NCI-H2227 (cell line): ENCODE measurements around the gene MAPK9.

Experiments used
- DNase-seq: peaks from one replicate; lab custom pipeline; 2025; ENCODE audit not compliant: unreplicated experiment; lab: John Stamatoyannopoulos, UW

Gene MAPK9

DNA sequence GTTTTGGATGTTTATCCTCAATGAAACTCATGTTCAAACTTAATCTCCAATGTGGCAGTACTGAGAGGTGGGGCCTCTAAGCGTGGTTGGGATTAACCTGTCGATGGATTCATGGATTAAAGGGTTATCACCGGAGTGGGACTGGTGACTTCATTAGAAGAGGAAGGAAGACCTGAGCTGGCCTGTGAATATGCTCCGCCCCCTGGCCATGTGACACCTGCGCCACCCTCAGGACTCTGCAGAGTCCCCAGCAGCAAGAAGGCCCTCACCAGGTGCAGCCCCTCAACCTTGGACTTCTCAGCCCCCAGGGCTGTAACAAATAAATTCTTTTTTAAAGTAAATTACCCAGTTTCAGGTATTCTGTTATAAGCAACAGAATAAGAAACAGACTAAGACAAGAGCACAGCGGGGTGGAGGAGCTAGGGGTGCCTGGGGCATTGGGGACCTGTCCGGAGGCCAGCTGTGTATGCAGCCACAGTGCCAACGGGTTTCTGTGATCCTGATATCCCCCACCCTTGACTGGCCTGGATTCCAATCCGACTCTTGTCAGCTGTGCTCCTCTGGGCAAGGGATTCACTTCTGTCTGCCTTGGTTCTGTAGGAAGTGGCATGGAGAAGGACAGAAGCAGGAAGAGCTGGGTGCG, 3.2 kb upstream of the MAPK9 start:
- DNase-seq: no peak

DNA sequence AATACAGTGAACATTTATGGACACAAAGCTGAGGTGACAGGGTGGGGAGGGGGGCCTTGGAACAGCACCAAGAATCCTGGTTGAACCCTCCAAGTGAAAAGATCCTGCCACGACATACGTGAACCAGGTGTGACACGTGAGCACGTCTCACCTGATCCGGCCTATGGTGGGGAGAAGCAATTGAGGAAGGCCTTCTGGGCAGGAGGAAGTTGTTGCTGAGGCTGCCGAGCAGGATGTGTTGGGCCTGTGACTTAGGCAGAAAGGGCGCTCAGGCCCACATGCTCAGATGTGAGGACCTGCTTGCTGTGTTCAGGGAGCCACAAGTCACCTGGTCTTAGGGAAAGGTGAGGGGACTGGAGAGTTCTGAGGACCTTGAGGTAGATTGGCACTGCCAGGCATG, 2.5 kb upstream of the MAPK9 start:
- DNase-seq: no peak

DNA sequence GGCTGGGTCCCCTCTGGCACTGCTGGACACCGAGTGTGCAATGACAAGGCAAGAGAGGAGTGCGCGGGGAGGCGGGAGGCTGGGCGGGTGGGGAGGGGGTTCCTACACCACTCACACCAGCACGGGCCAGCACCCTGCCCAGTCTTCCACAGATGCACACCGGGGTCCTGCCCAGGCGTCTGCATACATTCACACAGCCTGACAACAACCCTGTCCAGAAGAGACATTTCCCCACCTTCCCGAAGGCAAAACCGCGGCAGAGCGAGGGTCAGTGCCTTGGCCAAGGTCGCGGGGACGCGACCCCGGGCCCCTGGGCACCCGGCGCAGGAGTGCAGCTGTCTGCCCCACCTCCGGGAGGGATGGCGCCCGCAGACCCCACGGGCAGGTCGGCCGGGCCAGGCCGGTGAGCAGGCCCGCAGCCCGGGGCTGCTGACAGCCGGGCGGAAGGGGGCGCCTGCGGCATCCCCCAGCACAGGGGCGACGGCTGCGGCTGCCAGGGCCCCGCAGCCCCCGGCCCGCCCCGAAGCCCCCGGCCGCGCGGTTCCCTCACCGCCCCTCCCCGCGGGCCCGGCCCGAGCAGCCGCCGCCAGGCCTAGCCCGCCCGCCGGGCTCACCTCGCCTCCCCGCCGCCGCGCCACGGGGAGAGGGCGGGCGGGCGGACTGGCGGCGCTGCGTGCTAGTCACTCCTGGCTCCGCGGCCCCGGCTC, 496 bp downstream of the MAPK9 start:
- peak; percentile 67 for DNase-seq

DNA sequence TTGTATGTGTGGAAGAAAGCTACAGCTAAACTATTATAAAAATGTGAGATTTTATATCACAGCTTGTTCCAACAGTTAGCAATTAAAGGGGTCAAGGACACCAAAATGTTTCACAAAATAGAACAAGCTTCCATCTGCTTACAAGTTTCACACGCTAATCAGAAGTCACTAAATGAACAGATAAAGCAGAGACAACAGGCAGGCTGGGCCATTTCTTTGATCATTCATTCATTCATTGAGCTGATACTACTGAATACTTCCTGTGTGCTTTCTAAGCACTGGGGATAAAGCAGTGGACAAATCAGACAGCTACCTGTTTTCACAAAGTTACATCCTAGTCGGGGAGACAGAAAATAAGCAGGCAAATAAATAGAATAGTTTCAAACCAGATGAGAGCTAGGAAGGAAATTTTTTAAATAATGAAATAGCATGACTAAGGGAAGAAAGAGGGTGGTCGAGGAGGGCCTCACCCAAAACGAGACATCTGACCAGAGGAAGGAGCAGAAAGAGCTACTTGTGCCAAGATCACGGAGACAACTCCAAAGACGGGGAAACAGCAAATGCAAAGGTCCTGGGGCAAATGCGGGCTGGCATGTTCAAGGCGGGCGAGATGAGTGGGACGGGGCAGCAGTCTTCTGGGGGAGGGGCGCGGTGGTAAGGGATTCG, 1.2 kb downstream of the MAPK9 start:
- DNase-seq: no peak

DNA sequence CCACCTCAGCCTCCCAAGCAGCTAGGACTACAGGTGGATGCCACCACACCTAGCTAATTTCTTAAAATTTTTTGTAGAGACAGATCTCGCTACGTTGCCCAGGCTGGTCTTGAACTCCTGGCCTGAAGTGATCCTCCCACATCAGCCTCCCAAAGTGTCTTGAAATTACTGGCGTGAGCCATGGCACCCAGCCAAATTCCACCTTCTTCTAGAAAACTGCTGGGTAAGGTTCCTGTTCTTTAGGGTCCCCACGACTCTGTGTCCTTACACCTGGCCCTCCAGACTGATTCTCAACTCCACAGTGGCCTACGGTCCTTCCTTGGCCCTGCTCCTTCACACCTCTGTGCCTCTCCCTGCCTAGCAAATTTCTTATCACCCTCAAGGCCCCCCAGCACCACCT, 1.9 kb downstream of the MAPK9 start:
- no peak for DNase-seq

DNA sequence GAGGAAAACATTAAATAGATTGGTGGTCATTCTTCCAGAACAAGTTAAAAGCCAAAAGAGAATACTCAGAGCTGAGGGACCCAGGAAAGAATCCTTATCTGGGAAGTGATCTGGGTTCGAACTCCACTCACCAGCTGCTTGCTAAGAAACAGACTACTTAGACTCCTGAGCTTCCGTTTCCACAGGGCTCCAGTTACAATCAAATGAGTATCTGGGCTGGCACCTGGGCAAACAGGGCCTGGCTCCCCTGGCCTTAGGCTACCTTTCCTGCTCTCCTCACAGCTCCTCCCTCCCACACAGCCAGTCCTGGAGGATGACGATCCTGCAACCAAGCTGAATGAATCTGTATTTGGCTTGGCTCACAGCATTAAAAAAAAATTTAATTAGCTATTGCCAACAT, 2.5 kb downstream of the MAPK9 start:
- no peak for DNase-seq

DNA sequence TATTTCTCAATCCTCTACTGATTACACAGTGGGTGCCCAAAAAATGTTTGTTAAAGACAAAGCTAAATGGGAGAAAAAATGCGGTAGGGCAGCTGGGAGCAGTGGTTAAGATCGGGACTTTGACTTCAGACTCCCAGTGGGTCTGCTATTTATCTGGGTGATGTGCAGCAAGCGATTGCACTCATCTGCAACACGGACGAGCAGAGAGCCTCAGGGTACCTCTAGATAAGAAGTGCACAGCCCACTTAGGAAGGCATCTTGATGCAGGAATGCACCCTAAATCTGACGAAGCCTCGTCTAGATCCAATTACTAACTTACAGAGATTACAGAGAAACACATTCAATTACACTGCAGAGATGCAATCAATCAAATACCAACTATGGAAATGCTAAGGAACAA, 4.0 kb downstream of the MAPK9 start:
- DNase-seq: no peak

DNA sequence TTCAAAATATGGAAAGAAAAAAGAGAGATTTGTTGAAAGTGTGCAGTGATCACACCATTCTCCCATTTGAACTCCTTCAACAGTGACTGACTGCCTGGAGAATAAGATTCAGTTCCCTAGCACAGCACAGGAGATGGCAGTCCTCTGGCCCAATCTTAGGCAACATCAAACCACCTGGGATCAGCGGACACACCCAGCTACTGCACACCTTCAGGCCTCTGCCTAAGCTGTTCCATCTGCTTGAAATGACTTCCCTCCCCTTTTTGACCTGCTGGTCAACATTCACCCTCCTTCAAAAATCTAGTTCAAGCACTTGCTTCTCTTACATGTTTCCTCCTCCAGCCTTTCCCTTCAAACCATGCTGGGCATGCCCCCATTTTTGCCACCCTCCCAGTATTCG, 4.5 kb downstream of the MAPK9 start:
- DNase-seq: no peak

DNA sequence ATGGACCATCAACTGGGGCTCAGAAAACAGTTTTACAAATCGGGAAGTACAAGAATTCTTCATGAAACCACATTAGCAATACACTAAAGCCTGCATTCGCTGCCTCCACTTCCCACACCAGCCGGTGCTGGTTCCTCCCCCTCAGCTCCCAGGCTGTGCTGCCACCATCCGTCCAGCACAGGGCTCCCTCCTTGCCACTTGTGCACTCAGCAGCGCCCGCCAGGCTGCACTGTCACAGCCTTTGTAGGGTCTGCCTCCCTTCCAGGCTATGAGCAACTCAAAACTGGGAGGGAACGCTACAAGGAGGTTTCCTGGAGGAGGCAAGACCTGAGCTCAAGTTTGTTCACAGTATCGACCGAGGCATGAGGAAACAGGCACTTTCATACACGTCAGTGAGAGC, 7.7 kb downstream of the MAPK9 start:
- no peak for DNase-seq

DNA sequence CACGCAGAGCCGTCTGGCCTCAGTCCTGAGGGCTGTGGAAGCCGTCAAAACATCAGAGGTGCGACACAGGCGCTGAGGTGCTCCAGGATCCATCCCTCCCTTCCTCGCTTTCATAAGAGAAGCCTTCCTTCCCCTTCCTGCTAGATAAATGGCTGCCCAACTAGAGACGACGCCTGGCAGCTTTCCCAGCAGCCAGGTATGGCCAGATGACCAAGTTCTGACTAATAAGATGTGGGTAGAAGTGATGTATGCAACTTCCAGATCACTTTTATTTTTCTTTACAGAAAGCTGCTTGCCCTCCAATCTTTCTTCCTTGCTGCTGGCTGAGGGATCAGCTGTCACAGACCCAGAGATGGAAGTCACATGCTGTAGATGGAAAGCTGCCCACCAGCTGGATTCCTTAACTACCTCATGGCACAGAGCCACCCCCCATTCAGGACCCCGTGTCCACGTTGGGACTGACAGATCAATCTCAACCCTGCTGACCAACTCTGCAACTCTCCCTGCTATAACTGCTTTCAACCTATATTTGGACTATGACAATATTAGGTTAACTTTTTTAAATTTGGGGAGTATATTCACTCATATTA, 8.8 kb downstream of the MAPK9 start:
- DNase-seq: no peak

DNA sequence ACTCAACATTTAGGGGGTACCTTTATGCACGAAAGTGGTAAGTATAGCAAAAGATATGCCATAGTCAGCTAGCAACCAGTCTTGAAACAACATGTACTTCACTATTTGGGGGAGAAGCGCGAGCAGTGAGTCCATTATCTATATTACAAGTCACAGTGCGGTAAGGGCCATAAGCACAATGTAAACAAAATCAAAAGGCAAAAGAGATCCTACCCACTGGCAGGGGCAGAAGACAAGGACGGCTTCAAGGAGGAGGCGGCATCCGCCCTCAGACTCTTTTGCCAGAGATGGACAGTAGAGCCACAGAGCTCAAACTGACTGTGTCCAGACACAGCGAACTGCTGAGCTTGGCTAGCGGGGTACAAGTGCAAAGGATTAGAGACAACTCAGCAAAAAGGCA, 9.6 kb downstream of the MAPK9 start:
- DNase-seq: no peak

DNA sequence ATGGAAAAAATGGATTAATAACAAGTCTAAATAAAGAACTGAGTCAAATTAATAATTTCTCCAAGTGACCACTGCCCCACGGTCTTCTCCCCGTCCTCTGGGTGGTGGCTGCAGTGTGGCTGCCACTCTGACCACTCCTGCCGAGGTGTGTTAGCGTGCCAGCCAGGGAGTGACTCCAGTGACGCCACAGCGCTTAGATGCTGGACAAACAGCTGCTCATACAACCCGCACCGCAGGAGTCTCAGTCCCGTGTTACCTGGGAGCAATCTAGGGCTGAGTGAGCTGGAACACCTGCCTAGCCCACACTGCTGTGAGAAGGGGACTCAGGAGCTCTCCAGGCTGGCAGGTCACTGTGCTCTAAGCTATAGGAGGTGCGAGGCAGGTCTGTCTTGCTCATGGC, 10.2 kb downstream of the MAPK9 start:
- DNase-seq: no peak

DNA sequence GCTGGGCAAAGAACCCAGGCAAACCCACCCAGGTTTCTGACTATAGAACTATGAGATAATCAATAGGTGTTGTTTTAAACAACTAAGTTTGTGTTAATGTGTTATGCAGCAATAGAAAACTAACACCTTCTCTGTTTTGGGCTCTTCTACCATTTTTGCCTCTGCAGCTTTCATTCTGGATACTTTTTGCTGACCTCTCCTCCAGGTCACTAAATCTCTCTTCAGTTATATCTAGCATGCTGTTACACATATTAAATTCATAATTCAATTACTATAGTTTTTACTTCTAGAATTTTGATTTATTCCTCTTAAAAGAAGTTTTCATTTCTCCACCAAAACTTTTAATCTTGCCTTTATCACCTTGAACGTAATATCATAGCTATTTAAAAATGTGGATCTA, 17.2 kb downstream of the MAPK9 start:
- no peak for DNase-seq

DNA sequence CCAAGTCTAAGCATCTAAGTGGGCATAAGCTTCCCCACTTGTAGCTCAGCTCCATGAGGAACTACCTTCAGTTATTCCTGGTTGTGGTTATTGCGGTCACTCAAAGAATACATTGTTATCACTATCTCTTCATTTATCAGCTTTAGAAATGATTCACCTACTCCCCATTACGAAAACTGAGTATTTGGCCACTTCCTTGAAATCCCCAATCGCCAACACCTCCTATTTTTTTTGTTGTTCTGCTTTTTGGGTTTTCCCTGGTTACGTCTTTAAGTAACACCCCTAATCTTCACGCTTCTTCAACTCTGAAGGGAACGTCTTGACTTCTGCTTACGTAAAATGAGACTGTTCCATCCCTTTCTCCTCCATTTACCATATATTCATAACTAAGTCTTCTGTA, 20.7 kb downstream of the MAPK9 start:
- no peak for DNase-seq

DNA sequence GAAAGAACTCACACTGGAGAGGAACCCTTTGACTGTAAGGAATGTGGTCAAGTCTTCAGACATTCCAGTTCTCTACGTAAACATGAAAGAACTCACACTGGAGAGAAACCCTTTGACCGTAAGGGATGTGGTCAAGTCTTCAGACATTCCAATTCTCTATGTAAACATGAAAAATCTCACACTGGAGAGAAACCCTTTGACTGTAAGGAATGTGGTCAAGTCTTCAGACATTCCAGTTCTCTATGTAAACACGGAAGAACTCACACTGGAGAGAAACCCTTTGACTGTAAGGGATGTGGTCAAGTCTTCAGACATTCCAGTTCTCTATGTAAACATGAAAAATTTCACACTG, 32.6 kb downstream of the MAPK9 start:
- no peak for DNase-seq

DNA sequence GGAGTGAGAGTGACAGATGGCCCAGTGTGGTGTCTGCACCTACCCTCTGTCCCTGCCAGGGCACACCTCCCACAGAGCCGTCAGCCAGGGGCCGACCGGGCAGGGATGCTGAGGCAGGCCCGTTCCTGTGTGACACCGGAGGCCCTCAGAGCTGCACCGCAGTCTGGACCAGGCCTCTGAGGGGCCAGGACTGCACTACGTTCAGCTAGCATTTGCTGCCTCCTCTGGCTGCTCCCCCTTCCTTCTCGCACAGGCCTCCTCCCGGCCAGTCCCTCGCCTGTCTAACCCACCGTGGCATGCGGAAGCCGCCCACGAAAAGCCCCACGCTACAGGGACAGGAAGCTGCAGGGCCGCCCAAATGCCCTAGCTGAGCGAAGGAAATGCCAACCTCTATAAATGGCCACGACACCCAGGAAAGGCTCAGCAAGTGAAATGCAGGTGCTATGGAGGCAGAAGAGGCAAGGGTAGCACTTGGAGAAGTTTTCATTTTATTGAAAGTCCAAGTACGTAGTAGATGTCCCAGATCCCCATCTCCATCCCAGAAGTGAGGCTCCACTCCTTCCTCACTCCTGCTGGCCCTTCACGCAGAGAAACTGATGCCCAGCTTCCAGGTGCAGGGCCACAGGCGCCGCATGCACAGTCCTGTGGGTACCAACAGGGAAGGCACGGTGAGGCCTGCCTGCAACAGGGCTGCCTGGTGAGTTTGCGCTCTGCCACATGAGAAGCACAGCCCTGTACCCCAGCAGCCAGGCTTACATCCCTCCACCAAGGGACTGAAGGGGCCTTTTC, 38.7 kb downstream of the MAPK9 start:
- DNase-seq: no peak

DNA sequence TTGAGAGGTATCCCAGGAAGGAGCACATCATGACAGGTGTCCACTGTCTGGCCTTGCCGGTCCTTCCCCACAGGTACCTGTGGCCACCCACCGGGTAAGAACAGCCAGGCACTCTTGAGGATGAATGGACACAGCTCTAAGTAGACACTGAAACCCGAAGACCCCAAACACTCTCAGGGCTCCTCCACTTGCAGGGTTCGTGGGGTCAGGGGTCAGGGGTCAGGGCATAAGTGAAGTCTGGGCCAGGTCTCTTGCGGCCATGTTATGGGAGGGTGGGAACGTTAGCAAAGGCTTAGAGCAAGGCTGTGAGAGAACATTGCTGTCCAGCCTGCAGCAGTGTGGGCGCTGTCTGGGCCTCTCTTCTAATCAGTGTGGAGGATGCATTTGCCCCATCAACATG, 40.0 kb downstream of the MAPK9 start:
- DNase-seq: no peak

DNA sequence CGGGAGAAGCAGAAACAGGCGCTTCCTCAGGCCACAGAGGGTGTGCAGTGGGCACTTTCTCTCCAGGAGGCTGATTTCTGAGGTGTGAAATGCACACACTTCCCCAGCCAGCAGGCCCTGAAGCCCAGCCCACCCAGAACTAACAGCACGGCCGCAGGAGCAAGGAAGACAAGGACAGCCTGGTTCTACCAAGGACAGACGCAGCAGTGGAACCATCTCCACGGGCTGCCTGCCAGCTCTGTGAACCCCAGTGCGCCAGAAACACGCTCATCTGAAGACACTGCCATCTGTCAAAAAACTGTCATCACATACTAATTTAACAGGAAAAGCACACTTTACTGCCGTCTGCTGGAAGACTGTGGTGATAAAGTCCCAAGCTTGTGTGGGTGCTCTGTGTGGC, 40.7 kb downstream of the MAPK9 start:
- no peak for DNase-seq

DNA sequence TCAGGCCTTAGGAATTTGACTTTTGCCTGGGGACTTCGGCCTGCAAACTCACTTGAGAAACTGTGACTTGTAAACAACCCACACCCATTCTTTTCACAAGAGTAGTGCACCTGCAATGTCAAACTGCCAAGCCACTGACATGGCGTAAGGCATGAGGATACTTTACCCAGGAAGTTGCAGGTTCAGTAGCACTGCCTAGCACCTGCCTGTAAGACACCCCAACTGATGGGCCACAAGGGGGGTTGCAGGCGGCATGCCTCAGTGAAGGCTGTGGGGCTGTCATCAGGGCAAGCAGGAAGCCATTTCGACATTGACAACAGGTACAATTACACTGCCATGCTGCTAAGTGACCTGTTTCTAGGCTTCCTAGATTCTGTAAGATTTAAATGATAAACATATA, 41.6 kb downstream of the MAPK9 start:
- no peak for DNase-seq

DNA sequence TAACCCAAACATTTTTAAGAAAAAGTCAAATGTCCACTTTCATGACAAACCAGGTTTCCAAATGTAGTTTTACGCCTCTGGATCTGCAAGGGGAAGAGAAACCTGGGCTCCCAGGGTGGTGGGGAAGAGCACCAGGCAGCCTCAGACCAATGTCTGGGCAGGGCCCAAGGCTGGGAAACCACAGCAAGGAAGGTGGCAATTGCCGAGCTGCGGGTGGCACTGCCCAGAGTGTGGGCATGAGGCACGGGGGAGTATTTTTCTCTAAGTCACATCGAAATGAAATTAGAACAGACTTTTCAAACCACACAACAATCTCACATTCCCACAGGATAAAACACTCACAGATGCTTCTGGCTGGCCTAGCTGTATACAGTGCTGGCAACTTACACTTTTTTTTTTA, 50.3 kb downstream of the MAPK9 start:
- no peak for DNase-seq

DNA sequence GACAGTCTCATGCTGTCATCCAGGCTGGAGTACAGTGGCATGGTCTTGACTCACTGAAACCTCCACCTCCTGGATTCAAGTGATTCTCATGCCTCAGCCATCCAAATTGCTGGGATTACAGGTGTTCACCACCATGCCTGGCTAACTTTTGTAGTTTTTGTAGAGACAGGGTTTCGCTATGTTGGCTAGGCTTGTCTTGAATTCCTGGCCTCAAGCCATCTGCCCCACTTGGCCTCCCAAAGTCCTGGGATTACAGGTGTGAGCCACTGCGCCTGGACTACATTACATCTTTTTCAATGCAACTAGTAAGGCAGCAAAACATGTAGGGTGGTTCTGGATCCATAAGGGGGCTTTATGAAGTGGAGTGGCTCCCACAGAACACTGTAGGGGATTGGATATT, 53.3 kb downstream of the MAPK9 start:
- no peak for DNase-seq

DNA sequence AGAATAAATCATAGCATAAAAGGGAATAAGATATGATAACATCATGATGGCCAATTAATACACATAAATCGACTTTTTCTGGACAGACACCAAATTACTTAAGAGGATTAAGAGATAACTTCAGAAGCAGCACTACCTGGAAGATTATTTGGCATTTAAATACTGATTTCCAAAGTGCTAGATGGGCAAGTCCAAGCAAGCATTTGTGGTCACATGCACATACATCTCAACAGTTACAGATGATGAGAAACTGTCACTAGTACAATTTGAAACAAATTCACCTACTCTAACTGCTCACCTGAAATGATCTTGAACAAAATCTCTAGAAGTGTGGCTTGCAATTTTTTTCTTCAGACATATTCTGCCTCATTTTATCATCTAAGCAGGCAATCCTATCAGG, 56.0 kb downstream of the MAPK9 start:
- DNase-seq: no peak
